Breast epithelium (tissue), 4 donors: ENCODE results near the gene JMJD1C. TPM values are rescaled to one million over a fixed set of nuclear protein-coding genes. Genes with fewer than 3 reads are reported as not detected.

Experiments used
- DNase-seq, 2 donors: peaks; one replicate each; pipeline ENCODE4 v3.0.0-alpha.2; 2019; ENCODE audit warnings: low spot score in 2 of 2
- H3K27ac ChIP-seq, 2 donors: fragments of 200-600 bp; sonication (generic) in 1 of 2; one replicate each; pipeline ENCODE4 v1.5.1; 2016 to 2019; ENCODE audit warnings: mild to moderate bottlenecking in 1 of 2
- H3K27me3 ChIP-seq, 2 donors: fragments of 200-600 bp; sonication (generic) in 1 of 2; one replicate each; pipeline versions ENCODE4 v1.5.1 to v1.6.0; 2017 to 2019; ENCODE audit warnings: control low read depth in 1 of 2, mild to moderate bottlenecking in 1 of 2
- H3K36me3 ChIP-seq: fragments of 200-600 bp; one replicate; pipeline ENCODE4 v1.5.1; 2019
- H3K4me1 ChIP-seq, 2 donors: fragments of 200-600 bp; sonication (generic); one replicate each; pipeline ENCODE4 v1.5.1; 2016 to 2019; ENCODE audit warnings: control low read depth in 1 of 2
- H3K4me3 ChIP-seq, 3 donors: fragments of 200-600 bp; sonication (generic); 1 replicate in 2 of 3; 2 replicates in 1 of 3; pipeline ENCODE4 v1.5.1; 2016 to 2019; ENCODE audit warnings: mild to moderate bottlenecking in 3 of 3, moderate library complexity in 2 of 3
- H3K9me3 ChIP-seq, 2 donors: fragments of 200-600 bp; sonication (generic) in 1 of 2; one replicate each; pipeline ENCODE4 v1.5.1; 2016 to 2019; ENCODE audit warnings: control low read depth in 1 of 2
- POLR2A ChIP-seq: fragments of 450-650 bp; IDR thresholded peaks from one replicate; pipeline ENCODE4 v1.6.1; 2016; ENCODE audit warnings: antibody characterized with exemption, mild to moderate bottlenecking, moderate library complexity
- POLR2AphosphoS5 ChIP-seq, 3 donors: sonication (generic); formaldehyde crosslinking; IDR thresholded peaks; one replicate each; pipeline ENCODE4 v1.6.1; 2017; ENCODE audit warnings: antibody characterized with exemption in 3 of 3
- intact Hi-C: fragments of 100-400 bp; cut with DNase I; formaldehyde crosslinking; loops from one replicate; pipeline ENCODE4 v1.15.1; 2023; ENCODE audit warnings: low total_unique reads
- total RNA-seq, 3 donors: library from RNA; depleted of rRNA; stranded (reverse); fragments of >200 nt; gene quantifications; one replicate each; pipeline ENCODE4 v1.1.0, GENCODE V29; 2016
- TF ChIP-seq, protein P1 (sequence below), 3 donors: fragments of 450-650 bp; IDR thresholded peaks; one replicate each; pipeline ENCODE4 v1.5.1; 2016 to 2017; ENCODE audit warnings: antibody characterized with exemption in 3 of 3, mild to moderate bottlenecking in 3 of 3, moderate library complexity in 3 of 3

The JMJD1C gene
- total RNA-seq, 3 donors from 2014 or later: 134 to 327 (median 162) TPM

DNA sequence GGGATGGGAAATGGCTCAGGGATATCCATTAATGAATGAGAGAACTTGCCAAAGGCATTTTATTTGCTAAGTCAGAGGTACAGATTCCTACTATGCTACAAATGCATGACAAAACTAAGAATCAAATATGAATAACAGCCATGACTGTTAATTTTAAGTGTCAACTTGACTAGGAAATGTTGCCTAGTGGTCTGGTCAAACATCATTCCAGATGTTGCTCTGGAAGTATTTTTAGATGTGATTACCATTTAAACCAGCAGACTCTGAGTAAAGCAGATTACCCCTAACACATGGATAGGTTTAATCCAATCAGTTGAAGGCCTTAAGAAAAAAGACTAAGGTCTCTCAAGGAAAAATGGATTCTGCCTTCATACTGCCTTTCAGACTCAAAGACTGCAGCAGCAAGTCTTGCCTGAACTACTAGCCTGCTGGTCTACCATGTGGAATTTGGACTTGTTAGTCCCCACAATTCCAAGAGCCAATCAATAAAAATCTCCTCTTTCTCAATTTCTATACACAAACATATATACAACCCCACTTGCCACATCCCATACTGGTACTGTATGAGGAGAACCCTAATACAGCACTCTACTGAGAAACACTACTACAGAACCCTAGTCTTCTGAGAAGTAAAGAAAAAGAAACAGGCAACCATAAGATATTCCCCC lies 213.5 kb downstream of the JMJD1C start:
- H3K4me3 ChIP-seq: no peak overlapping the region
- intact Hi-C loops: no loop called here
- no peaks in the 10 kb centered on the region for H3K27me3 ChIP-seq
- DNase-seq: no peak
- H3K27ac ChIP-seq: no peak overlapping the region
- TF ChIP-seq, protein P1, sequence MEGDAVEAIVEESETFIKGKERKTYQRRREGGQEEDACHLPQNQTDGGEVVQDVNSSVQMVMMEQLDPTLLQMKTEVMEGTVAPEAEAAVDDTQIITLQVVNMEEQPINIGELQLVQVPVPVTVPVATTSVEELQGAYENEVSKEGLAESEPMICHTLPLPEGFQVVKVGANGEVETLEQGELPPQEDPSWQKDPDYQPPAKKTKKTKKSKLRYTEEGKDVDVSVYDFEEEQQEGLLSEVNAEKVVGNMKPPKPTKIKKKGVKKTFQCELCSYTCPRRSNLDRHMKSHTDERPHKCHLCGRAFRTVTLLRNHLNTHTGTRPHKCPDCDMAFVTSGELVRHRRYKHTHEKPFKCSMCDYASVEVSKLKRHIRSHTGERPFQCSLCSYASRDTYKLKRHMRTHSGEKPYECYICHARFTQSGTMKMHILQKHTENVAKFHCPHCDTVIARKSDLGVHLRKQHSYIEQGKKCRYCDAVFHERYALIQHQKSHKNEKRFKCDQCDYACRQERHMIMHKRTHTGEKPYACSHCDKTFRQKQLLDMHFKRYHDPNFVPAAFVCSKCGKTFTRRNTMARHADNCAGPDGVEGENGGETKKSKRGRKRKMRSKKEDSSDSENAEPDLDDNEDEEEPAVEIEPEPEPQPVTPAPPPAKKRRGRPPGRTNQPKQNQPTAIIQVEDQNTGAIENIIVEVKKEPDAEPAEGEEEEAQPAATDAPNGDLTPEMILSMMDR (IDR thresholded peaks at IDR 0.05): no peak
- TF ChIP-seq POLR2A (no peak), POLR2AphosphoS5 (IDR thresholded peaks at IDR 0.05) (no peak)
- H3K36me3 ChIP-seq: no peaks in the 10 kb centered on the region
- no peaks in the 10 kb centered on the region for H3K9me3 ChIP-seq
- H3K4me1 ChIP-seq: peaks cover 0 to 8% of the 10 kb centered on the region in 2 donors

DNA sequence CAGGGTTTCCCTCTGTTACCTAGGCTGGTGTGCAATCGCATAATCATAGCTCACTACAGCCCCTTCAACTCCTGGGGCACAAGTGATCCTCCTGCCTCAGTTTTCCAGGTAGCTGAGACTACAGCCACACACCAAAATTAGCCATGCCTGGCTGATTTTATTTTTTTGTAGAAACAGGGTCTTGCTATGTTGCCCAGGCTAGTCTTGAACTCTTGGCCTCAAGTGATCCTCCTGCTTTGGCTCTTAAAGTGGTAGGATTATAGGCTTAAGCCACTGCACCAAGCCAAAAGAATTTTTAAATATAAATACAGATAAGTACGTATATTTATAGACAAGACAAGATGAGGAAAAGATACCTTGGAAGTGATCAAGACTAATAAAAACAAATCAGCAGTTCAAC lies 215.7 kb downstream of the JMJD1C start:
- Histone ChIP-seq H3K4me1 (no peaks in the 10 kb centered on the region), H3K36me3 (no peaks in the 10 kb centered on the region), H3K9me3 (no peaks in the 10 kb centered on the region), H3K4me3 (no peak overlapping the region), H3K27me3 (no peaks in the 10 kb centered on the region), H3K27ac (no peak overlapping the region)
- intact Hi-C loops: no loop called here
- TF ChIP-seq POLR2A (no peak), POLR2AphosphoS5 (IDR thresholded peaks at IDR 0.05) (no peak)
- TF ChIP-seq, protein P1 (IDR thresholded peaks at IDR 0.05): no peak
- DNase-seq: no peak

DNA sequence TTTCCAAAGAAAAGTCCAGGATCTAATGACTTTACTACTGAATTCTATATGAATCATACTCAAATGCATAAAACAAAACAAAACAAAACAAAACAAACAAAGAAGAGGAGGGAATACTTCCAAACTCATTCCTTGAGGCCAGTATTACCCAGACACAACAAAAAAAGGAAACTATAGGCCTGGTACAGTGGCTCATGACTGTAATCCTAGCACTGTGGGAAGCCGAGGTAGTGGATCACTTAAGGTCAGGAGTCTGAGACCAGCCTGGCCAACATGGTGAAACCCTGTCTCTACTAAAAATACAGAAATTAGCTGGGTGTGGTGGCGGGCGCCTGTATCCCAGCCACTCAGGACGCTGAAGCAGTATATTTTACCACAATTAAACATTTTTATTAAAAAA lies 218.0 kb downstream of the JMJD1C start:
- Histone ChIP-seq H3K4me3 (no peak overlapping the region), H3K27me3 (no peaks in the 10 kb centered on the region), H3K4me1 (no peaks in the 10 kb centered on the region), H3K27ac (no peak overlapping the region), H3K9me3 (no peaks in the 10 kb centered on the region), H3K36me3 (no peaks in the 10 kb centered on the region)
- intact Hi-C loops: no loop called here
- TF ChIP-seq POLR2AphosphoS5 (IDR thresholded peaks at IDR 0.05): no peak
- TF ChIP-seq, protein P1 (IDR thresholded peaks at IDR 0.05): no peak
- no peak for TF ChIP-seq POLR2A
- no peak for DNase-seq

DNA sequence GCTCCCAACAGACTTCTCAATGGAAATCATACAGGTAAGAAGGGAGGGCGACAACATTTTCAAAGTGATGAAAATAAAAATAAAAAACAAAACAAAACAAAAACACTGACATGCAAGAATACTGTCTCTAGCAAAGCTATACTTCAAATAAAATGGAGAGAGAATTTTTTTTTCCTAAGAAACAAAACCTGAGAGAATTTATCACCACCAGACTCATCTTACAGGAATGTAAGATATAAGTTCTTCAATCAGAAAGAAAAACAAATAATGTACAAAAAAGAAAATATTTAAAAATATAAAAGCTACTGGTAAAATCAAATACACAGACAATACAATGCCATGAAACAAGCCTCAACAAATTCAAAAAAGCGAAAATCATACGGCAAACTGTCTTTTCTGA lies 219.4 kb downstream of the JMJD1C start:
- Histone ChIP-seq H3K27me3 (no peaks in the 10 kb centered on the region), H3K9me3 (no peaks in the 10 kb centered on the region), H3K4me1 (no peaks in the 10 kb centered on the region), H3K36me3 (no peaks in the 10 kb centered on the region), H3K4me3 (no peak overlapping the region), H3K27ac (no peak overlapping the region)
- no peak for TF ChIP-seq POLR2A
- no peak for TF ChIP-seq POLR2AphosphoS5 (IDR thresholded peaks at IDR 0.05)
- TF ChIP-seq, protein P1 (IDR thresholded peaks at IDR 0.05): no peak
- DNase-seq: no peak
- intact Hi-C loops: no loop called here

DNA sequence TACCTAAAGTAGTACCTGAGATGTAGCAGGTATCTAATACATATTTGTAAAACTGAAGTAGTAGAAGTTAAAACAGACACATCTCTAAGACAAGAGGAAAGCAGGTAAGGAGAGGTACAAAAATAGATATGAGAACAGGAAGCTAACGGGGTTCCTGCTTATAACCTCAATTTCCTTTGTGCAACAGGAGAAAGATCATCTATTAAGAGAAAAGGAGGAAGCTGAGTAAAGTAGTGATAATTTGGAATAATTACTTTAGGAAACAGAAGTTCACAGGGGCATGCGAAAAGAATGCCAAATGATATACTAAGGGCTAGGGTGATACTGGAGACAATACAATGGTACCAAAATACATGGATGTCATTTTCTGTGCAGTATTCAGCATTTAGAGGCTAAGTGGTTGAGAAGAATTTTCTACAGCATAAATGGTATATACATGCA lies 223.9 kb downstream of the JMJD1C start:
- H3K4me3 ChIP-seq: no peak overlapping the region
- no peaks in the 10 kb centered on the region for H3K27me3 ChIP-seq
- no peak overlapping the region for H3K27ac ChIP-seq
- no peak for DNase-seq
- intact Hi-C loops: no loop called here
- H3K4me1 ChIP-seq: peaks cover 0 to 3% of the 10 kb centered on the region in 2 donors
- TF ChIP-seq, protein P1 (IDR thresholded peaks at IDR 0.05): no peak
- TF ChIP-seq POLR2A: no peak
- TF ChIP-seq POLR2AphosphoS5 (IDR thresholded peaks at IDR 0.05): no peak
- H3K36me3 ChIP-seq: no peaks in the 10 kb centered on the region
- H3K9me3 ChIP-seq: no peaks in the 10 kb centered on the region
